ENCODE results near the gene SLC6A5.
A peak's percentile ranks its signal among the peaks of the same experiment; 100 is the strongest.

- TF ChIP-seq POLR2AphosphoS5 (IDR thresholded peaks at IDR 0.05; ENCODE audit: insufficient read depth, low read depth, low read length) (no peak), POLR2A (IDR thresholded peaks at IDR 0.05; ENCODE audit: low read depth, low read length) (no peak), CTCF (IDR thresholded peaks at IDR 0.05; ENCODE audit: extremely low read depth in 1 of 2, insufficient read depth in 1 of 2, low read depth in 1 of 2, low read length in 2 of 2) (peak in 1 of 2 donors; percentile 9), EZH2 (IDR thresholded peaks at IDR 0.05; ENCODE audit: borderline replicate concordance, low read depth, low read length, severe bottlenecking) (no peak), MAX (IDR thresholded peaks at IDR 0.05; ENCODE audit: insufficient read depth, insufficient read length) (no peak), MYC (IDR thresholded peaks at IDR 0.05; ENCODE audit: low read depth, low read length) (no peak), JUN (IDR thresholded peaks at IDR 0.05; ENCODE audit: borderline replicate concordance, insufficient read depth, insufficient read length, low read depth) (no peak), FOS (IDR thresholded peaks at IDR 0.05; ENCODE audit: borderline replicate concordance, insufficient read depth, low read length) (no peak)
Measured at GRCh38 chr11:20672575-20672974, 73.2 kb downstream of the SLC6A5 start.

Data from endothelial cell of umbilical vein (primary cell).